A549 (cell line): Measurements from ENCODE around the gene GIMAP8. TPM values are rescaled to one million over a fixed set of nuclear protein-coding genes. Genes with fewer than 3 reads are reported as not detected.

Experiments used
- ATAC-seq, 2 experiments: fragments of 200-7000 bp in 1 of 2; fragments of >200 bp in 1 of 2; cut with Nextera tagmentation in 1 of 2; cut with Tn5 transposase in 1 of 2; 3 replicates each; pipeline versions ENCODE4 v1.8.0 to v1.9.1; 2018 to 2020; ENCODE audit warnings: mild to moderate bottlenecking in 1 of 2, moderate library complexity in 1 of 2
- CTCF ChIA-PET: fragments of 300-600 bp; sonication (Branson Sonifier 250); formaldehyde crosslinking; extraction: SDS; loops from one replicate; lab custom pipeline; 2021; ENCODE audit warnings: antibody characterized with exemption, inconsistent platforms; lab: Yijun Ruan, JAX
- POLR2A ChIA-PET: fragments of 350-600 bp; formaldehyde crosslinking; extraction: SDS; loops from one replicate; lab custom pipeline; 2021; ENCODE audit warnings: antibody characterized with exemption, inconsistent platforms; lab: Yijun Ruan, JAX
- DNase-seq, 2 experiments: peaks; one replicate each; pipeline versions ENCODE4 v3.0.0 to v3.0.0-alpha.2; 2011 to 2016; ENCODE audit warnings: low read depth in 1 of 2, low spot score in 1 of 2
- FAIRE-seq: peaks from 2 replicates; lab custom pipeline; 2011; peaks lifted over from hg19 to GRCh38; lab: Jason Lieb, UNC
- H3K27ac ChIP-seq, 2 experiments: fragments of >200 bp; sonication (Bioruptor Twin); formaldehyde crosslinking; 3 replicates each; pipeline ENCODE4 v1.5.1; 2016 to 2017
- H3K4me1 ChIP-seq: fragments of >200 bp; sonication (Bioruptor Twin); formaldehyde crosslinking; 3 replicates; pipeline ENCODE4 v1.6.1; 2016
- H3K4me2 ChIP-seq: fragments of >200 bp; sonication (Bioruptor Twin); formaldehyde crosslinking; 3 replicates; pipeline ENCODE4 v1.6.1; 2016
- H3K4me3 ChIP-seq: fragments of >200 bp; sonication (Bioruptor Twin); formaldehyde crosslinking; 3 replicates; pipeline ENCODE4 v1.5.1; 2016
- H3K9me3 ChIP-seq: fragments of >200 bp; sonication (Bioruptor Twin); formaldehyde crosslinking; 3 replicates; pipeline ENCODE4 v1.6.1; 2016
- CHD2 ChIP-seq: fragments of 150-350 bp; IDR thresholded peaks from 2 replicates; pipeline ENCODE4 v1.6.1; 2014; ENCODE audit warnings: low read length; ENCODE audit not compliant: partially characterized antibody
- EHF ChIP-seq: fragments of 250-450 bp; sonication (Bioruptor Pico); IDR thresholded peaks from 2 replicates; pipeline ENCODE4 v1.5.0; 2020; ENCODE audit warnings: mild to moderate bottlenecking
- HOXB5 ChIP-seq: fragments of 250-450 bp; sonication (Bioruptor Pico); IDR thresholded peaks from 2 replicates; pipeline ENCODE4 v1.5.0; 2020; ENCODE audit warnings: mild to moderate bottlenecking, moderate library complexity
- JUN ChIP-seq, 2 experiments: fragments of >200 bp; sonication (Bioruptor Twin); formaldehyde crosslinking; IDR thresholded peaks; 2 replicates in 1 of 2; 3 replicates in 1 of 2; pipeline ENCODE4 v1.6.1; 2016 to 2017
- KDM5A ChIP-seq: fragments of 200-600 bp; sonication (generic); IDR thresholded peaks from 2 replicates; pipeline ENCODE4 v1.6.1; 2016; ENCODE audit warnings: antibody characterized with exemption, mild to moderate bottlenecking
- MAZ ChIP-seq: fragments of 150-350 bp; IDR thresholded peaks from 2 replicates; pipeline ENCODE4 v1.6.1; 2014; ENCODE audit warnings: antibody characterized with exemption, low read depth, low read length, borderline replicate concordance
- NFE2L2 ChIP-seq: fragments of 150-350 bp; conservative IDR thresholded peaks from 2 replicates; pipeline ENCODE4 v1.6.1; 2014; ENCODE audit warnings: low read length
- POLR2AphosphoS2 ChIP-seq: conservative IDR thresholded peaks from 2 replicates; pipeline ENCODE4 v1.6.1; 2012; ENCODE audit warnings: low read length, improper control_type of control experiment, inconsistent platforms
- RARB ChIP-seq: fragments of 250-450 bp; sonication (Bioruptor Pico); IDR thresholded peaks from 2 replicates; pipeline ENCODE4 v1.8.0; 2021; ENCODE audit warnings: mild to moderate bottlenecking, moderate library complexity
- SMC3 ChIP-seq: fragments of >200 bp; sonication (Bioruptor Twin); formaldehyde crosslinking; IDR thresholded peaks from 3 replicates; pipeline ENCODE4 v1.6.1; 2018; ENCODE audit warnings: inconsistent platforms
- SREBF2 ChIP-seq: fragments of 450-650 bp; IDR thresholded peaks from 2 replicates; pipeline ENCODE4 v1.6.1; 2014; ENCODE audit warnings: mild to moderate bottlenecking, moderate library complexity
- TP53 ChIP-seq: fragments of 250-450 bp; sonication (Bioruptor Pico); IDR thresholded peaks from 2 replicates; pipeline ENCODE4 v1.5.0; 2021; ENCODE audit warnings: mild to moderate bottlenecking, moderate library complexity
- ZC3H11A ChIP-seq: fragments of 450-650 bp; IDR thresholded peaks from 2 replicates; pipeline ENCODE4 v1.6.1; 2014; ENCODE audit warnings: antibody characterized with exemption, mild to moderate bottlenecking
- WGBS: methylation state at CpG from one replicate; pipeline ENCODE4 v1.1.6; 2017; ENCODE audit errors: missing lambda C conversion rate; 5-methylcytosine and 5-hydroxymethylcytosine counted together
- polyA plus RNA-seq, 4 experiments: library from polyadenylated mRNA; depleted of rRNA in 3 of 4; stranded (reverse); fragments of >200 nt; fragmentation: RNase III in 1 of 4; extraction: RNeasy Plus Mini Kit Qiagen cat#74134 plus additional on column Dnase treatment in 1 of 4; gene quantifications; 2 replicates in 3 of 4; 3 replicates in 1 of 4; pipeline ENCODE4 v1.2.3, GENCODE V29; 2011 to 2017
- TF ChIP-seq, protein P1 (sequence below): fragments of 200-600 bp; sonication (generic); IDR thresholded peaks from 2 replicates; pipeline ENCODE4 v1.6.1; 2016; ENCODE audit warnings: antibody characterized with exemption, mild to moderate bottlenecking, moderate library complexity
- TF ChIP-seq, protein P2 (sequence below): IDR thresholded peaks from 2 replicates; pipeline ENCODE4 v1.6.1; 2012
- TF ChIP-seq, protein P3 (sequence below): fragments of 250-450 bp; sonication (Bioruptor Pico); IDR thresholded peaks from 2 replicates; pipeline ENCODE4 v1.5.0; 2020; ENCODE audit warnings: low read depth, mild to moderate bottlenecking, moderate library complexity
- TF ChIP-seq, protein P4 (sequence below): fragments of >200 bp; sonication (Bioruptor Twin); formaldehyde crosslinking; IDR thresholded peaks from 2 replicates; pipeline ENCODE4 v1.6.1; 2016
- TF ChIP-seq, protein P5 (sequence below): fragments of 150-350 bp; IDR thresholded peaks from 2 replicates; pipeline ENCODE4 v1.6.1; 2014; ENCODE audit warnings: low read depth, mild to moderate bottlenecking, low read length
- TF ChIP-seq, protein P6 (sequence below): fragments of >200 bp; sonication (Bioruptor Twin); formaldehyde crosslinking; IDR thresholded peaks from 3 replicates; pipeline ENCODE4 v1.6.1; 2016
- TF ChIP-seq, protein P7 (sequence below): fragments of 250-450 bp; sonication (Bioruptor Pico); IDR thresholded peaks from 2 replicates; pipeline ENCODE4 v1.5.0; 2021; ENCODE audit warnings: mild to moderate bottlenecking, moderate library complexity, borderline replicate concordance

GIMAP8 gene
- polyA plus RNA-seq, 2 of the 4 experiments (the other 2 are of a cell fraction), result not detected

DNA sequence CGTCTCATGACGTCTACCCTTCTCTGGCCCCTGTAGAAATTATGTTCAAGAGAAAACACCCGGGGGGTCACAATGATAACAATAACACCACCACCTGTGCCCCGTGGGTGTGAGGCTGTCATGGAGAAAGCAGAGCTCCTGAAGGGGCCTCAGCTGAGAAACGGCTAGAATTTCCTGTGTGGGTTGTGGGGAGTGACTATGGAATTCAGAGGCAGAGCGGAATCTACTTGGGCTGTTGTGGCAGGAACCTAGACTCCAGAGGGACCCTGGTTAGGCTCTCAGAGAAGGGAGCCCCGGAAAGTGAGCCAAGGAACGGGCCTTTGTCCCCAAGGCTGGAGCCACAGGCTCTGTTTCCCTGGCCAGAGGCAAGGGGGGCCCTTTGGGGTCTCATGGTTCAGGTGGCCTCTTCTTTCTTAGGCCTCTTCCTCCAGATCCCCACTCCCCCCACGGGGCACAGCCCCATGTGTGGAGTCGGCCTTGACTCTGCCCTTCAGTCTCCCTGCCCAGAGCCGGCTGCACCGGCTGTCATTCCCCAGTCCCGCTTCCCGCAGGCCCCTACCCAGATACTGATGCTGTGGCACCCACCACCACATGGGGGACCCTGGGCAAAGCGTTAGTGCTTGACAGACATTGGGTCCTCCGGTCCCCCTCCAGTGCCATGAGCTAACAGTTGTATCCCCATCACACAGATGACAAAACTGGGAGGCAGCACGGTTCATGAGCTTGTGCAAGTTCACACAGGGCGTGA is 6.5 kb upstream of the GIMAP8 start:
- Histone ChIP-seq H3K4me3 (no peak overlapping the region), H3K4me2 (no peak overlapping the region)
- no peak for ATAC-seq
- 44% methylated on average over 15 of the region's 18 CpGs for WGBS
- CTCF ChIA-PET, result interaction anchor here (1.0 to 1.2 kb wide), 2 partner anchors 22 to 191 kb away, joined by 3 read pairs; no protein-coding TSS in a partner anchor
- no peak for TF ChIP-seq TP53 (CRISPR knock-in tag)
- no peak for TF ChIP-seq EHF
- TF ChIP-seq, protein P1, sequence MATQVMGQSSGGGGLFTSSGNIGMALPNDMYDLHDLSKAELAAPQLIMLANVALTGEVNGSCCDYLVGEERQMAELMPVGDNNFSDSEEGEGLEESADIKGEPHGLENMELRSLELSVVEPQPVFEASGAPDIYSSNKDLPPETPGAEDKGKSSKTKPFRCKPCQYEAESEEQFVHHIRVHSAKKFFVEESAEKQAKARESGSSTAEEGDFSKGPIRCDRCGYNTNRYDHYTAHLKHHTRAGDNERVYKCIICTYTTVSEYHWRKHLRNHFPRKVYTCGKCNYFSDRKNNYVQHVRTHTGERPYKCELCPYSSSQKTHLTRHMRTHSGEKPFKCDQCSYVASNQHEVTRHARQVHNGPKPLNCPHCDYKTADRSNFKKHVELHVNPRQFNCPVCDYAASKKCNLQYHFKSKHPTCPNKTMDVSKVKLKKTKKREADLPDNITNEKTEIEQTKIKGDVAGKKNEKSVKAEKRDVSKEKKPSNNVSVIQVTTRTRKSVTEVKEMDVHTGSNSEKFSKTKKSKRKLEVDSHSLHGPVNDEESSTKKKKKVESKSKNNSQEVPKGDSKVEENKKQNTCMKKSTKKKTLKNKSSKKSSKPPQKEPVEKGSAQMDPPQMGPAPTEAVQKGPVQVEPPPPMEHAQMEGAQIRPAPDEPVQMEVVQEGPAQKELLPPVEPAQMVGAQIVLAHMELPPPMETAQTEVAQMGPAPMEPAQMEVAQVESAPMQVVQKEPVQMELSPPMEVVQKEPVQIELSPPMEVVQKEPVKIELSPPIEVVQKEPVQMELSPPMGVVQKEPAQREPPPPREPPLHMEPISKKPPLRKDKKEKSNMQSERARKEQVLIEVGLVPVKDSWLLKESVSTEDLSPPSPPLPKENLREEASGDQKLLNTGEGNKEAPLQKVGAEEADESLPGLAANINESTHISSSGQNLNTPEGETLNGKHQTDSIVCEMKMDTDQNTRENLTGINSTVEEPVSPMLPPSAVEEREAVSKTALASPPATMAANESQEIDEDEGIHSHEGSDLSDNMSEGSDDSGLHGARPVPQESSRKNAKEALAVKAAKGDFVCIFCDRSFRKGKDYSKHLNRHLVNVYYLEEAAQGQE, result no peak
- TF ChIP-seq, protein P2, sequence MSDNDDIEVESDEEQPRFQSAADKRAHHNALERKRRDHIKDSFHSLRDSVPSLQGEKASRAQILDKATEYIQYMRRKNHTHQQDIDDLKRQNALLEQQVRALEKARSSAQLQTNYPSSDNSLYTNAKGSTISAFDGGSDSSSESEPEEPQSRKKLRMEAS, result no peak
- TF ChIP-seq, protein P3, sequence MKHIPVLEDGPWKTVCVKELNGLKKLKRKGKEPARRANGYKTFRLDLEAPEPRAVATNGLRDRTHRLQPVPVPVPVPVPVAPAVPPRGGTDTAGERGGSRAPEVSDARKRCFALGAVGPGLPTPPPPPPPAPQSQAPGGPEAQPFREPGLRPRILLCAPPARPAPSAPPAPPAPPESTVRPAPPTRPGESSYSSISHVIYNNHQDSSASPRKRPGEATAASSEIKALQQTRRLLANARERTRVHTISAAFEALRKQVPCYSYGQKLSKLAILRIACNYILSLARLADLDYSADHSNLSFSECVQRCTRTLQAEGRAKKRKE, result no peak
- TF ChIP-seq, protein P4, sequence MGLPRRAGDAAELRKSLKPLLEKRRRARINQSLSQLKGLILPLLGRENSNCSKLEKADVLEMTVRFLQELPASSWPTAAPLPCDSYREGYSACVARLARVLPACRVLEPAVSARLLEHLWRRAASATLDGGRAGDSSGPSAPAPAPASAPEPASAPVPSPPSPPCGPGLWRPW, result no peak
- no peak for TF ChIP-seq RARB (CRISPR knock-in tag)
- TF ChIP-seq, protein P5, sequence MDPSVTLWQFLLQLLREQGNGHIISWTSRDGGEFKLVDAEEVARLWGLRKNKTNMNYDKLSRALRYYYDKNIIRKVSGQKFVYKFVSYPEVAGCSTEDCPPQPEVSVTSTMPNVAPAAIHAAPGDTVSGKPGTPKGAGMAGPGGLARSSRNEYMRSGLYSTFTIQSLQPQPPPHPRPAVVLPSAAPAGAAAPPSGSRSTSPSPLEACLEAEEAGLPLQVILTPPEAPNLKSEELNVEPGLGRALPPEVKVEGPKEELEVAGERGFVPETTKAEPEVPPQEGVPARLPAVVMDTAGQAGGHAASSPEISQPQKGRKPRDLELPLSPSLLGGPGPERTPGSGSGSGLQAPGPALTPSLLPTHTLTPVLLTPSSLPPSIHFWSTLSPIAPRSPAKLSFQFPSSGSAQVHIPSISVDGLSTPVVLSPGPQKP, result no peak
- no peak for TF ChIP-seq SMC3
- TF ChIP-seq SREBF2, result no peak
- no peak for TF ChIP-seq NFE2L2
- TF ChIP-seq JUN (IDR thresholded peaks at IDR 0.05), result no peak
- no peak for TF ChIP-seq ZC3H11A
- TF ChIP-seq, protein P6, sequence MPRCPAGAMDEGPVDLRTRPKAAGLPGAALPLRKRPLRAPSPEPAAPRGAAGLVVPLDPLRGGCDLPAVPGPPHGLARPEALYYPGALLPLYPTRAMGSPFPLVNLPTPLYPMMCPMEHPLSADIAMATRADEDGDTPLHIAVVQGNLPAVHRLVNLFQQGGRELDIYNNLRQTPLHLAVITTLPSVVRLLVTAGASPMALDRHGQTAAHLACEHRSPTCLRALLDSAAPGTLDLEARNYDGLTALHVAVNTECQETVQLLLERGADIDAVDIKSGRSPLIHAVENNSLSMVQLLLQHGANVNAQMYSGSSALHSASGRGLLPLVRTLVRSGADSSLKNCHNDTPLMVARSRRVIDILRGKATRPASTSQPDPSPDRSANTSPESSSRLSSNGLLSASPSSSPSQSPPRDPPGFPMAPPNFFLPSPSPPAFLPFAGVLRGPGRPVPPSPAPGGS, result no peak
- no peak for TF ChIP-seq CHD2
- TF ChIP-seq HOXB5 (CRISPR knock-in tag), result no peak
- no peak for TF ChIP-seq POLR2AphosphoS2
- TF ChIP-seq KDM5A, result no peak
- TF ChIP-seq, protein P7, sequence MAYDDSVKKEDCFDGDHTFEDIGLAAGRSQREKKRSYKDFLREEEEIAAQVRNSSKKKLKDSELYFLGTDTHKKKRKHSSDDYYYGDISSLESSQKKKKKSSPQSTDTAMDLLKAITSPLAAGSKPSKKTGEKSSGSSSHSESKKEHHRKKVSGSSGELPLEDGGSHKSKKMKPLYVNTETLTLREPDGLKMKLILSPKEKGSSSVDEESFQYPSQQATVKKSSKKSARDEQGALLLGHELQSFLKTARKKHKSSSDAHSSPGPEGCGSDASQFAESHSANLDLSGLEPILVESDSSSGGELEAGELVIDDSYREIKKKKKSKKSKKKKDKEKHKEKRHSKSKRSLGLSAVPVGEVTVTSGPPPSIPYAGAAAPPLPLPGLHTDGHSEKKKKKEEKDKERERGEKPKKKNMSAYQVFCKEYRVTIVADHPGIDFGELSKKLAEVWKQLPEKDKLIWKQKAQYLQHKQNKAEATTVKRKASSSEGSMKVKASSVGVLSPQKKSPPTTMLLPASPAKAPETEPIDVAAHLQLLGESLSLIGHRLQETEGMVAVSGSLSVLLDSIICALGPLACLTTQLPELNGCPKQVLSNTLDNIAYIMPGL, result no peak
- TF ChIP-seq MAZ, result no peak
- TF ChIP-seq, all 56 proteins: peak for 0
- H3K4me1 ChIP-seq, result no peaks in the 10 kb centered on the region
- DNase-seq (no peak), FAIRE-seq (no peak)
- H3K9me3 ChIP-seq, result peaks cover 3% of the 10 kb centered on the region; the same call in 2 of the 3 replicates
- POLR2A ChIA-PET, result no interaction called here
- H3K27ac ChIP-seq, result no peak overlapping the region
